Natural killer cell (primary cell): Measurements from ENCODE around the gene APLF. TPM values are rescaled to one million over a fixed set of nuclear protein-coding genes. Genes with fewer than 3 reads are reported as not detected.
A peak's percentile ranks its signal among the peaks of the same experiment; 100 is the strongest.

ENCODE experiments used
- ATAC-seq, 3 donors: fragments of 150-1000 bp in 2 of 3; fragments of 200-7000 bp in 1 of 3; cut with Tn5 transposase; 1 replicate in 1 of 3; 2 replicates in 2 of 3; pipeline ENCODE4 v1.10.0; 2021; ENCODE audit warnings: mild to moderate bottlenecking in 2 of 3, moderate library complexity in 2 of 3
- DNase-seq, 2 donors: peaks; one replicate each; pipeline versions ENCODE4 v3.0.0 to v3.0.0-alpha.2; 2013 to 2021; ENCODE audit warnings: mixed read lengths in 1 of 2
- H3K27ac ChIP-seq: one replicate; pipeline ENCODE4 v1.5.1; 2013; ENCODE audit warnings: mild to moderate bottlenecking, low read length
- H3K27me3 ChIP-seq: one replicate; pipeline ENCODE4 v1.6.1; 2013; ENCODE audit warnings: low read length; ENCODE audit not compliant: control insufficient read depth, insufficient read depth
- H3K36me3 ChIP-seq: one replicate; pipeline ENCODE4 v1.6.1; 2013; ENCODE audit warnings: low read length; ENCODE audit not compliant: control insufficient read depth, insufficient read depth
- H3K4me1 ChIP-seq: one replicate; pipeline ENCODE4 v1.6.1; 2013; ENCODE audit warnings: low read length; ENCODE audit not compliant: control insufficient read depth, insufficient read depth
- H3K4me3 ChIP-seq: one replicate; pipeline ENCODE4 v1.5.1; 2013; ENCODE audit warnings: low read length
- H3K9me3 ChIP-seq: one replicate; pipeline ENCODE4 v1.6.1; 2013; ENCODE audit warnings: low read length; ENCODE audit not compliant: control insufficient read depth, insufficient read depth
- H3K27ac Mint-ChIP-seq, 2 donors: one replicate each; pipeline ENCODE4 v1.8.0; 2022; ENCODE audit warnings: mild to moderate bottlenecking in 2 of 2, mixed read lengths in 2 of 2, moderate library complexity in 1 of 2
- H3K27me3 Mint-ChIP-seq, 2 donors: one replicate each; pipeline ENCODE4 v1.8.0; 2022; ENCODE audit warnings: low read depth in 2 of 2, mixed read lengths in 2 of 2
- H3K36me3 Mint-ChIP-seq: one replicate; pipeline ENCODE4 v1.8.0; 2022; ENCODE audit warnings: mixed read lengths
- H3K4me1 Mint-ChIP-seq, 2 donors: one replicate each; pipeline ENCODE4 v1.8.0; 2022; ENCODE audit warnings: mixed read lengths in 2 of 2
- H3K4me3 Mint-ChIP-seq: one replicate; pipeline ENCODE4 v1.8.0; 2022; ENCODE audit warnings: mild to moderate bottlenecking, moderate library complexity, mixed read lengths
- H3K9me3 Mint-ChIP-seq, 2 donors: one replicate each; pipeline ENCODE4 v1.8.0; 2022; ENCODE audit warnings: mixed read lengths in 2 of 2
- WGBS: methylation state at CpG from one replicate; pipeline ENCODE4 v1.1.7; 2013; ENCODE audit warnings: missing lambda C conversion rate; ENCODE audit not compliant: insufficient coverage; 5-methylcytosine and 5-hydroxymethylcytosine counted together
- intact Hi-C: fragments of 100-400 bp; cut with micrococcal nuclease; formaldehyde crosslinking; loops from one replicate; pipeline ENCODE4 v1.14.2; 2022
- total RNA-seq, 4 donors: library from RNA; stranded (reverse); fragments of 120-200 nt in 1 of 4; gene quantifications; one replicate each; pipeline versions ENCODE4 v1.2.3 to v1.2.4, GENCODE V29; 2013 to 2022
- TF ChIP-seq, protein P1 (sequence below): fragments of 200-600 bp; IDR thresholded peaks from one replicate; pipeline ENCODE4 v1.8.0; 2022; ENCODE audit warnings: antibody characterized with exemption

The APLF gene
- total RNA-seq, 3 donors from 2014 or later (not counting 1 experiment from before 2014, with no cell fraction given) = 2.2 to 4.3 (median 3.8) TPM

DNA sequence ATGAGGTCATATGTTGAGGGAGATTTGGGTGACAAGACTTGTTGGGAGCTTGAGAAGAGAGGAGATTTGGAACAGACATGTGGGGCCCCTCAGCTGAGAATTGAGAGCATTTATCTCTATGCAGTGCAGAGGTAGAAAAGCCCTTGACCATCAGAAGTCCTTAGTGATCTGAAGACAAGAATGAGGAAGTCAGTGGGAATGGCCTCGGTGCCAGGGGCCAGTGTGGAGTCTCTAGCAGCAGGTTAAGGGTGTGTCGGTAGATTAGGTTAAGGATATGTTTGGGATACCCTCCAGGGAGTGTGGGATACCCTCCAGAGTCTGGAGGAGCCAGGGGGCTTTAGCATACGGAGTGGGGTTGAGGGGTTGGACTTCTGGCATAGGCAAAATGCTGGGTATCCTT is 41.9 kb upstream of the APLF start:
- Histone ChIP-seq H3K4me1 (peaks cover 37% of the 10 kb centered on the region), H3K36me3 (no peaks in the 10 kb centered on the region), H3K9me3 (no peaks in the 10 kb centered on the region), H3K27ac (peak overlapping the region; percentile 67), H3K27me3 (no peaks in the 10 kb centered on the region), H3K4me3 (no peak overlapping the region)
- Mint-ChIP-seq H3K27me3 (no peaks in the 10 kb centered on the region), H3K27ac (no peak overlapping the region), H3K36me3 (no peaks in the 10 kb centered on the region), H3K4me1 (peaks cover 35 to 37% of the 10 kb centered on the region in 2 donors), H3K4me3 (no peak overlapping the region), H3K9me3 (no peaks in the 10 kb centered on the region)
- ATAC-seq (no peak), DNase-seq (no peak)
- intact Hi-C loops = loop anchor here (2.0 kb wide), 1 partner anchor 15 kb away; no protein-coding TSS in a partner anchor
- 95% methylated on average over 3 of the region's 3 CpGs for WGBS
- TF ChIP-seq, protein P1, sequence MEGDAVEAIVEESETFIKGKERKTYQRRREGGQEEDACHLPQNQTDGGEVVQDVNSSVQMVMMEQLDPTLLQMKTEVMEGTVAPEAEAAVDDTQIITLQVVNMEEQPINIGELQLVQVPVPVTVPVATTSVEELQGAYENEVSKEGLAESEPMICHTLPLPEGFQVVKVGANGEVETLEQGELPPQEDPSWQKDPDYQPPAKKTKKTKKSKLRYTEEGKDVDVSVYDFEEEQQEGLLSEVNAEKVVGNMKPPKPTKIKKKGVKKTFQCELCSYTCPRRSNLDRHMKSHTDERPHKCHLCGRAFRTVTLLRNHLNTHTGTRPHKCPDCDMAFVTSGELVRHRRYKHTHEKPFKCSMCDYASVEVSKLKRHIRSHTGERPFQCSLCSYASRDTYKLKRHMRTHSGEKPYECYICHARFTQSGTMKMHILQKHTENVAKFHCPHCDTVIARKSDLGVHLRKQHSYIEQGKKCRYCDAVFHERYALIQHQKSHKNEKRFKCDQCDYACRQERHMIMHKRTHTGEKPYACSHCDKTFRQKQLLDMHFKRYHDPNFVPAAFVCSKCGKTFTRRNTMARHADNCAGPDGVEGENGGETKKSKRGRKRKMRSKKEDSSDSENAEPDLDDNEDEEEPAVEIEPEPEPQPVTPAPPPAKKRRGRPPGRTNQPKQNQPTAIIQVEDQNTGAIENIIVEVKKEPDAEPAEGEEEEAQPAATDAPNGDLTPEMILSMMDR = no peak

DNA sequence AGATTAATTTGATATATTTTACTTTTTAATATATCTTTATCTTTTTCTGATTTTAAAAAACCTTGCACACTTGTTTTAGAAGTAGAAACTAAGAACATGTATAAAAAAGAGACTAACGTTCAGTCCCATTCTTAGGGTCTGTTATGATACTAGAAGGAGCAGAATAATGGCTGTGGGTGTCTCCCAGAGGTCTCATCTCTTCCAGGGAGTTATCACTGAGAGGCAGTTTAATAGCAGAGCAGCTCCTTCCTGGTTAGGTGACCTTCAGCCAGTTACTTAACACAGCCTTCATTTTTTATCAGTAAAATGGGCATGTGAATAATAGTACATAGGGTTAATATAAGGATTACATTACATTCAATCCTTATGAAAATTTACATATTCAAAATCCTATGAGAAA is 40.9 kb upstream of the APLF start:
- no peak overlapping the region for H3K4me3 ChIP-seq
- Mint-ChIP-seq H3K4me1 (peaks cover 28 to 31% of the 10 kb centered on the region in 2 donors), H3K36me3 (no peaks in the 10 kb centered on the region), H3K27ac (peak overlapping the region; percentile 73 to 80), H3K9me3 (no peaks in the 10 kb centered on the region), H3K27me3 (no peaks in the 10 kb centered on the region), H3K4me3 (no peak overlapping the region)
- H3K36me3 ChIP-seq = no peaks in the 10 kb centered on the region
- TF ChIP-seq, protein P1 = no peak
- intact Hi-C loops = no loop called here
- H3K27ac ChIP-seq = peak overlapping the region; percentile 46
- DNase-seq = no peak
- 75% methylated on average over 1 of the region's 1 CpG for WGBS
- no peaks in the 10 kb centered on the region for H3K9me3 ChIP-seq
- peaks cover 37% of the 10 kb centered on the region for H3K4me1 ChIP-seq
- H3K27me3 ChIP-seq = no peaks in the 10 kb centered on the region
- no peak for ATAC-seq

DNA sequence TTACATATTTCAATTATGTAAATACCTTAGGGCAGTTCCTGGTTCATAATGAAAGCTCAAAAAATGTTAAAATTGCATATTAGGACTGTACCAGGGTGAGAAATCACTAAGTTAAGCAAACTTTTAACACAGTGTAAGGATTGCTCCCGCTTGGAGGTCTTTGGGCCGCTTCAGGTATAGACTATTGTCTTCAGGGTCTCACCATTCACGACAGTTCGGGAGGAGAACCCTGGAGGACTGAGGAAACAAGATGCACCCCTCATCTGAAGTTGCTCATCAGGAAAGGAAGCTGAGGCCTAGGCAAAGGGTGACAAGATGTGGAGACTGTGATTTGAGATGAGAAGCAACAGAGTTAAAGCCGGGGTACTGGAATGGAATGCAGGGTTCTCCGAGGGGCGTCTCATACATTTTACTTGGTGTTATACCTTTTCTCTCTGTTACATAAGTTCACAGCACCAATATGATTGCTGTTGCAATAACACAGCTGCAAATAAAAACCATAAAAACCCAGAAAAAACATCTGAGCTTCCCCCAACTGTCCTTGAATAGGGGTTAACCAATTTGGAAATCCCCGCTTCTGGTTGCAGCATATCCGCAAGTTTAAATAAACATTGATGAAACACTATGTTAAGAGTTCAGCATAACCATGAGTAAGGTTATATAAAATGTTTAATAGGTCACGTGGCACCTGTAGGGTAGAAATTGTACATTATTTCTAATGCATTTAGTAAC is 40.4 kb upstream of the APLF start:
- Histone ChIP-seq H3K4me1 (peaks cover 42% of the 10 kb centered on the region), H3K4me3 (no peak overlapping the region), H3K27me3 (no peaks in the 10 kb centered on the region), H3K36me3 (no peaks in the 10 kb centered on the region), H3K27ac (peak overlapping the region; percentile 46), H3K9me3 (no peaks in the 10 kb centered on the region)
- 41% methylated on average over 9 of the region's 10 CpGs for WGBS
- Mint-ChIP-seq H3K4me1 (peaks cover 22 to 26% of the 10 kb centered on the region in 2 donors), H3K27me3 (no peaks in the 10 kb centered on the region), H3K27ac (peak overlapping the region; percentile 73 to 80), H3K36me3 (no peaks in the 10 kb centered on the region), H3K4me3 (peak overlapping the region; percentile 32), H3K9me3 (no peaks in the 10 kb centered on the region)
- TF ChIP-seq, protein P1 = no peak
- ATAC-seq = peak; percentile 52 to 66 (median 66)
- DNase-seq = peak in 1 of 2 donors; percentile 73
- intact Hi-C loops = no loop called here
